Activated CD8-positive, alpha-beta T cell treated with anti-CD3 and anti-CD28 coated beads for 36 hours (primary cell): Measurements from ENCODE around the gene CBFA2T3. TPM values are rescaled to one million over a fixed set of nuclear protein-coding genes. Genes with fewer than 3 reads are reported as not detected.
"Not testable (repeated sequence)": the region's sequence is repeated elsewhere in the genome, so short reads cannot be mapped to it uniquely, and the experiment has no call there.

Experiments
- ATAC-seq: fragments of 200-7000 bp; cut with Tn5 transposase; one replicate; pipeline ENCODE4 v1.10.0; 2021; ENCODE audit warnings: mild to moderate bottlenecking, moderate library complexity
- CTCF ChIA-PET: fragments of 350-600 bp; sonication (Branson Sonifier 250); formaldehyde crosslinking; loops from one replicate; lab custom pipeline; 2021; ENCODE audit warnings: antibody characterized with exemption; lab: Charles Lee
- POLR2A ChIA-PET: fragments of 350-600 bp; sonication (Branson Sonifier 250); formaldehyde crosslinking; loops from one replicate; lab custom pipeline; 2021; ENCODE audit warnings: antibody characterized with exemption; lab: Charles Lee
- DNase-seq: peaks from one replicate; pipeline ENCODE4 v3.0.0-alpha.2; 2020
- H3K27ac Mint-ChIP-seq: one replicate; pipeline ENCODE4 v1.8.0; 2021; ENCODE audit warnings: mild to moderate bottlenecking, mixed read lengths
- H3K27me3 Mint-ChIP-seq: one replicate; pipeline ENCODE4 v1.8.0; 2021; ENCODE audit warnings: mixed read lengths
- H3K36me3 Mint-ChIP-seq: one replicate; pipeline ENCODE4 v1.8.0; 2021; ENCODE audit warnings: low read depth, mixed read lengths
- H3K4me1 Mint-ChIP-seq: one replicate; pipeline ENCODE4 v1.8.0; 2021; ENCODE audit warnings: low read depth, mixed read lengths
- H3K4me3 Mint-ChIP-seq: one replicate; pipeline ENCODE4 v1.8.0; 2021; ENCODE audit warnings: mild to moderate bottlenecking, moderate library complexity, mixed read lengths
- H3K9me3 Mint-ChIP-seq: one replicate; pipeline ENCODE4 v1.8.0; 2021; ENCODE audit warnings: mixed read lengths
- intact Hi-C: fragments of 100-400 bp; cut with micrococcal nuclease; formaldehyde crosslinking; loops from one replicate; pipeline ENCODE4 v1.10.0; 2022
- total RNA-seq, 2 experiments: library from RNA; stranded (reverse); gene quantifications; one replicate each; pipeline ENCODE4 v1.2.3, GENCODE V29; 2021
- TF ChIP-seq, protein P1 (sequence below): fragments of 200-600 bp; IDR thresholded peaks from one replicate; pipeline ENCODE4 v1.8.0; 2022; ENCODE audit warnings: antibody characterized with exemption, mild to moderate bottlenecking

Gene CBFA2T3
- total RNA-seq, 2 experiments from 2014 or later: 0.14 to 0.34 TPM

GRCh38 chr16:88919936-88920335 lies 57.1 kb downstream of the CBFA2T3 start:
- TF ChIP-seq, protein P1, sequence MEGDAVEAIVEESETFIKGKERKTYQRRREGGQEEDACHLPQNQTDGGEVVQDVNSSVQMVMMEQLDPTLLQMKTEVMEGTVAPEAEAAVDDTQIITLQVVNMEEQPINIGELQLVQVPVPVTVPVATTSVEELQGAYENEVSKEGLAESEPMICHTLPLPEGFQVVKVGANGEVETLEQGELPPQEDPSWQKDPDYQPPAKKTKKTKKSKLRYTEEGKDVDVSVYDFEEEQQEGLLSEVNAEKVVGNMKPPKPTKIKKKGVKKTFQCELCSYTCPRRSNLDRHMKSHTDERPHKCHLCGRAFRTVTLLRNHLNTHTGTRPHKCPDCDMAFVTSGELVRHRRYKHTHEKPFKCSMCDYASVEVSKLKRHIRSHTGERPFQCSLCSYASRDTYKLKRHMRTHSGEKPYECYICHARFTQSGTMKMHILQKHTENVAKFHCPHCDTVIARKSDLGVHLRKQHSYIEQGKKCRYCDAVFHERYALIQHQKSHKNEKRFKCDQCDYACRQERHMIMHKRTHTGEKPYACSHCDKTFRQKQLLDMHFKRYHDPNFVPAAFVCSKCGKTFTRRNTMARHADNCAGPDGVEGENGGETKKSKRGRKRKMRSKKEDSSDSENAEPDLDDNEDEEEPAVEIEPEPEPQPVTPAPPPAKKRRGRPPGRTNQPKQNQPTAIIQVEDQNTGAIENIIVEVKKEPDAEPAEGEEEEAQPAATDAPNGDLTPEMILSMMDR: no peak
- peaks cover 1% of the 10 kb centered on the region for H3K27me3 Mint-ChIP-seq
- POLR2A ChIA-PET: no interaction called here
- CTCF ChIA-PET: no interaction called here
- H3K27ac Mint-ChIP-seq: no peak overlapping the region
- no peak overlapping the region for H3K4me3 Mint-ChIP-seq
- intact Hi-C loops: no loop called here
- DNase-seq: no peak
- H3K36me3 Mint-ChIP-seq: no peaks in the 10 kb centered on the region
- no peak for ATAC-seq
- H3K9me3 Mint-ChIP-seq: no peaks in the 10 kb centered on the region
- H3K4me1 Mint-ChIP-seq: peaks cover 8% of the 10 kb centered on the region

- H3K36me3 Mint-ChIP-seq, H3K4me1 Mint-ChIP-seq, H3K4me3 Mint-ChIP-seq, intact Hi-C loops, POLR2A ChIA-PET, DNase-seq, CTCF ChIA-PET, H3K27me3 Mint-ChIP-seq, H3K9me3 Mint-ChIP-seq, ATAC-seq, H3K27ac Mint-ChIP-seq: not testable (repeated sequence)
Observed at GRCh38 chr16:88918896-88919295, 58.1 kb downstream of the CBFA2T3 start.

DNA sequence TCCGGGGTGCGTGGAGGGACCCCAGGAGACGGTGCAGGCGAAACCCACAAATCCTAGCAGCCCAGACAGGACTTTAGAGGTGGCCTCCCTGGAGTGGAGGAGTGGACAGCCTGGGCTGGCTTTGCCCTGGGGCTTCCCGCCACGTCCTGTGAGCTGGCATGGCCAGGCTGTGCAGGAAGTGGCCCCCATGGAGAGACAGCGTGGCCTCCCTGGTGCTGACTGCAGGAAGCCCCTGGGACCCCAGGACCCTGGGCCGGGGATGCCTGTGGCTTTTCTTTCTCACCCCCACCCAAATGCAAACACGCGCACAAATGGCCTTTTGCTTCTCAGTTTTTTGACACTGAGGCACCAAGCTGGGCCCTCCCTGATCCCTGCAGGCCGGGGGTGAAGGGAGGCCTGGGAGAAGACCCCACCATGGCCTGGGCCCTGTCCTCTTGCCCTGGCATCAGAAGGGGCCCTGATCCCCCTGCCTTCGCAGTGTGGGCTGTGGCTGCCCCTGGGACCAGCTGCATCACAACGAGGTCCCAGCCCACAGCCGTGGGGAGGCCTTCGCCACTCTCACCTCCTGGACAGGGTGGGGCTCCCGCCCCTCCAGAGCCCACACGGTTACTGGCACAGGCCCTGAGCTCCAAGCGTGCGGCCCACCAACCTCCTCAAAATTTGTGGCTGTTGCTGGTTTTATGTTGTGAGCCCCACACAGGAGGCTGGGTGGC lies 58.9 kb downstream of the CBFA2T3 start:
- ChIA-PET CTCF (no interaction called here), POLR2A (no interaction called here)
- DNase-seq (no peak), ATAC-seq (no peak)
- intact Hi-C loops: no loop called here
- no peak overlapping the region for H3K27ac Mint-ChIP-seq
- TF ChIP-seq, protein P1: no peak
- peaks cover 1% of the 10 kb centered on the region for H3K27me3 Mint-ChIP-seq
- H3K4me3 Mint-ChIP-seq: no peak overlapping the region
- H3K36me3 Mint-ChIP-seq: no peaks in the 10 kb centered on the region
- peaks cover 8% of the 10 kb centered on the region for H3K4me1 Mint-ChIP-seq
- no peaks in the 10 kb centered on the region for H3K9me3 Mint-ChIP-seq

DNA sequence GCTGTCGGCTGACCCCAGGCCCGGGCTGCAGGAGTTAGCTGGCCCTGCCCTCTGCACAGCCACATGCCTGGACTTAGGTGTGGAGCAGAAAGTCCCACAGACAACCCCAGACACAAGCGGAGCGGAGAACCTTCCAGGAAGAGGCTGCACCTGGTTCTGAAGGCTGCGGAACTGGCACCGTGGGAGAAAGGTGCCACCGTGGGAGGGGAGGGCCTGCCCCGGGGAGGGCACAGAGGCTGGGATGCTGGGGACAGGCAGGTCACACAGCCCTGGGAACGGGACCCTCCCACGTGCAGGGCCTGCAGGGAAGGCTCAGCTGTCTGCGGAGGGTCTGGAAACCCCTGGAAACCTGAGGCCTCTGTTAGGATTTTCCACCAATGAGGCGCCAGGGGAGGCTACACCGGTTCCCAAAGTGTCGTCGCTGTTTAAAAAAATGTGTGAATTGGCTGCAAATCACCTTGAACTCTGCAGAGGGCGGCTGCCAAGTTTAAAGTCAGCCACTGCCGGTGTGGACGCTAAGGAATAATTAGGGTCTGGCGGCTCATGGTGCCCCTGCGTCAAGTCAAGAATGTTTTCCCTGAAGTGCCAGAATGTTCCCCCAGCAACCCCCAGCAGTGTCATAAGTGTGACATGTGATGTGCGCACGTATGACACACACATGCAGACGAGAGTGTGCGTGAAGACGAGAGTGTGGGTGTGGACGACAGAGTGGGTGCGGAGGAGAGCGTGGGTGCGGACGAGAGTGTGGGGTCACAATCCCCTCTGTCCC lies 59.7 kb downstream of the CBFA2T3 start:
- H3K27me3 Mint-ChIP-seq: peaks cover 1% of the 10 kb centered on the region
- no peaks in the 10 kb centered on the region for H3K9me3 Mint-ChIP-seq
- H3K36me3 Mint-ChIP-seq: no peaks in the 10 kb centered on the region
- TF ChIP-seq, protein P1: no peak
- ChIA-PET CTCF (no interaction called here), POLR2A (no interaction called here)
- intact Hi-C loops: no loop called here
- H3K4me3 Mint-ChIP-seq: no peak overlapping the region
- H3K27ac Mint-ChIP-seq: no peak overlapping the region
- ATAC-seq (no peak), DNase-seq (no peak)
- peaks cover 8% of the 10 kb centered on the region for H3K4me1 Mint-ChIP-seq

DNA sequence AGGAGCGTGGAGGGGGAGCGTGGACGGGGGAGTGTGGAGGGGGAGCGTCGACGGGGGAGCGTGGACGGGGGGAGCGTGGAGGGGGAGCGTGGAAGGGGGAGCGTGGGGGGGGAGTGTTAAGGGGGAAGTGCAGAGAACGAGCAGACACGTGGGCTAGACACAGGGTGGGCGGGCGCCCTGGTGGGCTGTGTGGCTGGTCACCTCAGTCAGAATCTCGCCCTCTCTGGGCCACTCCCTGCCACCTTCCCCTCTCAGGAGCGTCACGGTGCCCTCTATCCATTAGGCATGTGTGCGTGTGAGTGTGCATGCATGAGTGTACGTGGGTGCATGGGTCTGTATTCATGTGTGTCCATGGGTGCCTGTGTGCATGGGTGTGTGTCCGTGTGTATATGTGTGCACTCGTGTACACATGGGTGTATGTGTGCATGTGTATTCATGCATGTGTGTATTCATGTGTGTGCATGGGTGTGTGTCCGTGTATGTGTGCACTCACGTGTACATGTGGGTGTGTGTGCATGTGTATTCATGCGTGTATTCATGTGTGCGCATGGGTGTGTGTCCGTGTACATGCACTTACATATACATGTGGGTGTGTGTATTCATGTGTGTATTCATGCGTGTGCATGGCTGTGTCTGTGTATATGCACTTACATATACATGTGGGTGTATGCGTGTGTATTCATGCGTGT lies 61.2 kb downstream of the CBFA2T3 start:
- ChIA-PET POLR2A (no interaction called here), CTCF (no interaction called here)
- no peak for ATAC-seq
- TF ChIP-seq, protein P1: no peak
- Mint-ChIP-seq H3K27ac (no peak overlapping the region), H3K4me1 (no peaks in the 10 kb centered on the region), H3K9me3 (no peaks in the 10 kb centered on the region), H3K27me3 (peaks cover 1% of the 10 kb centered on the region), H3K36me3 (no peaks in the 10 kb centered on the region), H3K4me3 (no peak overlapping the region)
- DNase-seq: no peak
- intact Hi-C loops: no loop called here
